Fibroblast of mammary gland (primary cell): ENCODE results near the gene SULT4A1.

Experiments used
- DNase-seq: peaks from one replicate; pipeline ENCODE4 v3.0.0-alpha.2; 2010; ENCODE audit warnings: low read depth
- H3K4me3 ChIP-seq: 2 replicates; pipeline ENCODE4 v1.5.1; 2011; ENCODE audit warnings: low read depth, mild to moderate bottlenecking, low read length, moderate library complexity; ENCODE audit not compliant: control insufficient read depth
- TF ChIP-seq, protein P1 (sequence below): conservative IDR thresholded peaks from 2 replicates; pipeline ENCODE4 v1.5.1; 2011; ENCODE audit warnings: low read depth, low read length, inconsistent platforms; ENCODE audit not compliant: control insufficient read depth, insufficient read depth

SULT4A1 gene

DNA sequence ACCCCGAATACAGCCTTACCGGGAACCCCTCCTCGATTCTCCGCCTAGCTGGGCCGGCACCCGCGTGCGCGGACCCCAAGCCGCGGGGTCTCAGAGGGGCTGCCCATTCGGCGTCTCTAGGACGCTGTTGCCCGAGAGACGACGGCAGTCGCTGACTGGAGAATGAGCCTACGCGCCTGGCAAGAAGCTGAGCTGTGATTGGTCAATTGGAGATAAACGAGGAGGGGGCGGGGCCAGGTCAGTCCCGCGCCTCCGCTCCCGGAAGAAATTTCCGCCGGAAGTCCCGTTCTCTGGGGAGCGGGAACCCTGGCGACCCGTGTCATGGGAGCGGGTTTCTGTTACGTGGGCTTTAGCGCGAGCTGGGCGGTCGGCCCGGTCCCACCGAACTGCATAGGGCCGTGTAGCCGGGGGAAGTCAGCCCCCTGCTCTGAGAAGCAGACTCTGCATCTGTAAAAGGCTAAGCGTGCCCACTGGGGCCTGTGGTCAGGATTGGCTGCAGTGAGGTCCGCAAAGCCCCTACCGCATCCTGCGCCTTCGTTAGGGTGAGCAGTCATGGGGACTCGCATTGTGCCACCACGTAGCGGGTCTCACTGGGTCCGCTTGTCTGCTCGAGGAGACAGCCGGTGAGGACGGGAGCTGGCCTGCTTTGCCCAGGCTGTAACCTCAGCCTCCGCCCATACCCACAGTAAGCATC is 50.0 kb downstream of the SULT4A1 start, which contains the start of gene EFCAB6:
Gene EFCAB6, minus strand, starts transcription at position 157 of the 694 bp plus-strand sequence. CDS start 29,987 bp downstream, outside the sequence.
- DNase-seq = peak; percentile 88
- H3K4me3 ChIP-seq = peak within 1 kb of the TSS; percentile 71
- TF ChIP-seq, protein P1, sequence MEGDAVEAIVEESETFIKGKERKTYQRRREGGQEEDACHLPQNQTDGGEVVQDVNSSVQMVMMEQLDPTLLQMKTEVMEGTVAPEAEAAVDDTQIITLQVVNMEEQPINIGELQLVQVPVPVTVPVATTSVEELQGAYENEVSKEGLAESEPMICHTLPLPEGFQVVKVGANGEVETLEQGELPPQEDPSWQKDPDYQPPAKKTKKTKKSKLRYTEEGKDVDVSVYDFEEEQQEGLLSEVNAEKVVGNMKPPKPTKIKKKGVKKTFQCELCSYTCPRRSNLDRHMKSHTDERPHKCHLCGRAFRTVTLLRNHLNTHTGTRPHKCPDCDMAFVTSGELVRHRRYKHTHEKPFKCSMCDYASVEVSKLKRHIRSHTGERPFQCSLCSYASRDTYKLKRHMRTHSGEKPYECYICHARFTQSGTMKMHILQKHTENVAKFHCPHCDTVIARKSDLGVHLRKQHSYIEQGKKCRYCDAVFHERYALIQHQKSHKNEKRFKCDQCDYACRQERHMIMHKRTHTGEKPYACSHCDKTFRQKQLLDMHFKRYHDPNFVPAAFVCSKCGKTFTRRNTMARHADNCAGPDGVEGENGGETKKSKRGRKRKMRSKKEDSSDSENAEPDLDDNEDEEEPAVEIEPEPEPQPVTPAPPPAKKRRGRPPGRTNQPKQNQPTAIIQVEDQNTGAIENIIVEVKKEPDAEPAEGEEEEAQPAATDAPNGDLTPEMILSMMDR = no peak

DNA sequence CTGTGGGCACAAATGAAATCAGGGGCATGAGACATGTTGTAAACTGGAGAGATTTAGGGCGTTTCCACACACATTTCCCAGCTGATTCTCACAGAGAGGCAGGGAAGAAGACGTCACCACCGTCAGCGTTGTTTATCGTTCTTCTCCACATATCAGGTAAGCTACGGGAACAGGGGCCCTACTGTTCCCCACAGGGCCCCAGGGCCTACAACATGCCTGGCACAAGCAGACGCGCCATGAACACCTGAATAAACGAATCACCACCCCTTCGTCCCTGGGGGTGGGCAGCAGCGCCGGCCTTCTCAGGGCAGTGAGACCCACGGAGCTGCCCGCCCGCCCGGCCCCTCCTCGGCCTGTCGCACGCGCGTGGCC is 50.5 kb downstream of the SULT4A1 start:
- H3K4me3 ChIP-seq = peak overlapping the region; percentile 71
- TF ChIP-seq, protein P1 = no peak
- DNase-seq = peak; percentile 62

DNA sequence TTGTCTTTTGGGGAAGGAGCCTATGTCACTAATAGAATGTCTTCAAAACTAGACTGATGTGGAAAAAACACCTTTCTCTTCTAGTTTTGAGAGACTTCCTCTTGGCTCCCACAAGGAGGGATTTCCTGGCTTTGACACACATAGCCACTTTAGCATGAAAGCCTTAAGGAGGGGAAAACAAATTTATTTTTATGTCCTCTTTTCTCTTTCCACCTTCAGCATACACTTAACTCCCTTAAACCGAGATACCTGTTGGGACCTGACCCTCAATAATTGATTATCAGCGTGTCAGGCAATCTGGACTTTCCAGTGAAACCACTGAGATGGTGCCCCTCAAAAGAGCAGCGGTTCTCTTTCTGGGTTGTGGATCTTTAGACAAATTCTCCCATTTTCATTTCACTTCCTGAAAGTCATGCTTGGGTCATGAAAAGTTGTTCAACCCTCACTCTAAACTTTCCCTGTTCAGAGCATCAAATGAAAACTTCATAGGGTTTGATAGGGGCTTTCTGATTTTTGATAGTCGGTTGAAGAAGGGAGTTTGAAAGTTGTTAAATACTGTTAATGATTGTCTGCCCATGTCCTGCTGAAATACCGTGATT is 59.3 kb downstream of the SULT4A1 start:
- no peak for DNase-seq
- TF ChIP-seq, protein P1 = no peak
- H3K4me3 ChIP-seq = no peak overlapping the region

DNA sequence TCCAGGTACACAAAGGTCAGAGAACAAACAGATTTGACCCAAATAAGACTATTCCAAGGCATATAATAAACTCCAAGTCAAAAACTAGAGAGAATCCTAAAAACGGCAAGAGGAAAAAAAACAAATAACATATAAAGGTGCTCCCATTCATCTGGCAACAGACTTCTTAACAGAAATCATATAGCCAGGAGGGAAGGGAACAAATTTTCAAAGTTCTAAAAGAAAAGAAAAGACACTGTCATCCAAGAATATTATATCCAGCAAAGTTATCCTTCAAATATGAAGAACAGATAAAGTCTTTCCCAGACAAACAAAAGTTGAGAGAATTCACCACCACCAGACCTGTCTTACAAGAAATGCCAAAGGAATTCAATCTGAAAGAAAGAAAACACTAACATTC is 61.3 kb downstream of the SULT4A1 start:
- no peak for DNase-seq
- TF ChIP-seq, protein P1 = no peak
- H3K4me3 ChIP-seq = no peak overlapping the region

DNA sequence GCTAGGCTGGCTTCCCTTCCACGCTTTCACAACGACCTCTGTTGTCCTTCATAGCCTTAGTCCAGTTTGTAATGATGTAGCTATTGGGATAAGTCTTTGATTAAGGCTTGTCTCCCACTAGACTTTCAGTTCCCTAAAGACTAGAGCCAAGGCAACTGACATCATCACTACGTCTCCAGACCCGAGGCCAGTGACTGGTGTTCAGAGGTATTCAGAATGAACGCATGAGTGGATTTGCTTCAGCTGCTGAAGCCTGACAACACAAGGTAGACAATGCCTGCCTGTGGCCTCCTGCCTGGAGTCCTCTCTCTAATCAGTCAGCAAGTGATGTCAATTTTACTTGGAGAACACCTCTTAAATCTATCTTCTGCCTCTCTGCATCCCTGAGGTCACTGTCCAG is 63.8 kb downstream of the SULT4A1 start:
- DNase-seq = peak; percentile 39
- no peak overlapping the region for H3K4me3 ChIP-seq
- TF ChIP-seq, protein P1 = no peak

DNA sequence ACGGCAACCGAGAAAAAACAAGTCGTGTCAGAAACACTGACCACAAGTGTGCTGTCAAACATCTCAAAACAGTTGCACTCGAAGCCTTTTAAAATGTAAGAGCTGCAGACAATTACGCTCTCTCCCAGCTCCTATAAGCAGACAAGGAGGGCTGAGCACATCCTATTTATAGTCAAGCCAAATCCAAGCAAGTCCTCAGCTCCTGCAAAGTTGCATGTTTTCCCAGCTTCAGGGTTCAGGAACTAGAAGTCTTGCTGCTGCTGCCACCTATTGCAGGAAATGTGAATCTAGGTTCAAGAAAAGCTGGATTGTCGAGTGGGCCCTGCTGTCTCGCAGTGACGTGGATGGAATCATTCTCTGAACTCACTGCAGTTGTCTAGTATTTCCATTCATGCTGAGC is 65.7 kb downstream of the SULT4A1 start:
- TF ChIP-seq, protein P1 = peak; percentile 47
- H3K4me3 ChIP-seq = no peak overlapping the region
- peak; percentile 58 for DNase-seq

DNA sequence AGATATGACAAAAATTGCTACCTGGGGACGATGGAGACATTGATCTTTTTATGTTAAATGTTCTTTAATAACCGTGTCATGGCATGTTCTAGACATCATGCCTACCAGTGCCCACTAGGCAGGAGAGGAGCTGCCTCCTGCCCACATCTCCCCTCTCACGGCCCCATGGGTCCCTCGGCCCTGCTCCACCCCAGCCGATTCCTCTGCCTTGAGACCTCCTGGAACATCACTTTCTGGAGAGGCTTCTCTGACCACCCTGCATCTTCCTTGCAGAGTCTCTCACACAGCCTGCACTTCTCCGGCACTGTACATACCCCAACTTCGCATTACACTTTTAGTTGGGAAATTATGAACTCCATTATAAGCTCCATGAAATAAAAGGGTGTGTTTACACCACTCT is 67.0 kb downstream of the SULT4A1 start:
- DNase-seq = no peak
- H3K4me3 ChIP-seq = no peak overlapping the region
- TF ChIP-seq, protein P1 = no peak
